ENCODE data around the gene IGFN1.

IGFN1 gene

DNA sequence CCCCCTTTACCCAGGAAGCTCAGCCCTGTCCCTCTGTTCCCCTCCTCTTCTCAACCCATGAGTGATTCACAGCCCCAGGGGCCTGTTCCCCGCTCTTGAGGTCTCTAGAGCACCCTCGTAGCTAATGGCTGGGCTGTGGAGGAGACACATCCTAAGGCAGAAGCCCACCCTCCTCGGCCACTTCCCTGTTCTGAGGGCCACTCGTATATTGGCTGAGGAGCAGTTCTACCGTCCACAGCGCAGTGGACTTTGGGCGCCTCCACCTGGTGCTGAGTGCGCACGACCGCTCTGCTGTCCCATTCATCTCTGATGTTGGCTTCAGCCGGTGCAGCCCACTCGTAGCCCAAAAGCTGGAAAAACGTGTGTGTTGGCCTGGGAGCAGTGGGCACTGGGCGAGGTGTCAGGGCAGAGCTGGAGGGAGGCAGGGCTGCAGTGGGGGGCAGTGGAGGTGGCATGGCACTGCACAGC lies 68.2 kb downstream of the IGFN1 start:
- Histone ChIP-seq H3K4me3 (no peak overlapping the region), H3K27ac (peak overlapping the region in 6 of 21 experiments; percentile 51 to 85 (median 79))

DNA sequence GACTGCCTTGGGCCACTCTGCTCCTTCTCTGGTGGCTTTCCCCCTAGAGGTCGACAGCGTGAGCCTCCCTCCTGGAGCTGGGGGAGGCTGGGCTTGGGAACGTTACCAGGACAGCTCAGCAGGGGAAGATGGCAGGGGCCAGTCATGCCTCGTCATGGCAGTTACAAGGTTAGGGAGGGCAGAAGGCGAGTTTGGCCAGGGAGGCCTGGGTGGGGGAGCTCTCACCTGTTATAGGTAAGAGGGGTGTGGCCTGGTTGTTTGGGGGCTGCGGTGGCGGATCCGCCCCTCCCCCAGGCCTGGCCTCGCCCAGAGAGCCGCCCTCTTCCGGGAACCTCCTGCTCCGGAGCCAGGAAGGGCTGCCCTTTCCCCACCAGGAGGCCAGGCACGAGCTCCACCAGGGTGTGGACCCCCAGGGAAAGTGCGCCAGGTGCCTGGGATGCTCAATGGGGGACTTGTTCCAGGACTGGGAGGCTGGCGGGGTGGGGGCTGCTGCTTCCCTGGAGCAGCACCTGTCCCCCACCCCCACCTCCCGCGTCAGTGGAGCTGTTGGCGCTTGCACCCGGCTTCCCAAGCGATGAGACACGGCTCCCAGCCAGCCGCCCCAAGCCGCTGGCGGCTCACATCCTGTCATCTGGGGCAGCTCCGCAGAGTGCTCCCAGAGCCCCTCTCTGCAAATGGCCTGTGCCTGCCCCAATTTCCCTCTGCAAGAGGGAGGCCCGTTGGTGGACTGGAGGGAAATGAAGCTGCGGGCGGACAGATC lies 69.0 kb downstream of the IGFN1 start:
- Histone ChIP-seq H3K27ac (peak overlapping the region in 20 of 21 experiments; percentile 3 to 85 (median 70)), H3K4me3 (peak overlapping the region in 4 of 7 experiments; percentile 0 to 8 (median 5))

DNA sequence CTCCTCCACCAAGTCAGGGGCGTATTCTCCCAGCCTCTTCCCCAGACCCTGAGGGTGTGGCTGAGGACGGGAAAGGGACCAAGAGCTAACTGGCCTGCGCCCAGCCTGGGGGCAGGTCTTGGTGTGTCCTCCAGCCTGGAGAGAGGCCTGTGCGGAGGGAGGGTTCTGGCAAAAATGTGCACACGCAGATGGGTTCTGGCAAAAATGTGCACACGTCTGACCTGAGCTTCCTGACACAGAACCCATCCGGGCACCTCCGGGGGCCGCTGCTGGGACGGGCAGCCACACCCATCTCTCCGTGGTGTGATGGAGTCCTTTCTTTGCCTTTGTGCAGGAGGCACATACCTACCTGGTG lies 69.6 kb downstream of the IGFN1 start:
- H3K27ac ChIP-seq, result peak overlapping the region in 18 of 21 experiments; percentile 8 to 85 (median 70)
- H3K4me3 ChIP-seq, result peak overlapping the region in 3 of 7 experiments; percentile 4 to 8 (median 6)

DNA sequence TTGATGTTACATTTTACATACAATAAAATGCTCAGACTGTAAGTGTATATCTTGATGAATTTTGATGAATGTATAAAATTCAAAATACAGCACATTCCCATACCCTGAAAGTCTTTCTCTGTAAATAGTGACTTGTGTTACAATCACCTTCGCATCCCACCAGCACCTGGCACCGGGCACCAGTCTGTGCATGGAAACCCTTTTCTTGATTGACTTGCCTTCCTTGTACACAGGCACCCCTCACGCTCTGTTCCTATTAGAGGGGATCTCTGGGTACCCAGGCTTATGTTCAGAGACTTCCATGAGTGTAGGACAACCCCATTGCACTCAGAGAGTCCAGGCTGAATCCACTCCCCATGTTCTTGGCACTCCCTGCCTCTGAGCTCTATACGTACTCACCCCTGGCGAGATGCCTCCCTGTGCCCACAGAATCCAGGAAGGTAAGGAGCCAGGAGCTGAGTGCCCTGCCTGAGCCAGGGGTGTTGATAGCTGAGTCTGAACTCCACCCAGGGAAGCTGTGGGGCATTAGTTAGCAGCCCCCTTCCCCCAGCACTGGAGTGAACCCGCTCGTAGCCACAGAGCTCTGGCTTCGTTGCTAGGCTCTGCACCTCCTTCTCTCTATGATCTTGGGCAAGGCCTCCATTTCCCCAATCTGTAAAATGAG lies 70.2 kb downstream of the IGFN1 start:
- Histone ChIP-seq H3K27ac (peak overlapping the region in 18 of 21 experiments; percentile 6 to 85 (median 70)), H3K4me3 (no peak overlapping the region)

DNA sequence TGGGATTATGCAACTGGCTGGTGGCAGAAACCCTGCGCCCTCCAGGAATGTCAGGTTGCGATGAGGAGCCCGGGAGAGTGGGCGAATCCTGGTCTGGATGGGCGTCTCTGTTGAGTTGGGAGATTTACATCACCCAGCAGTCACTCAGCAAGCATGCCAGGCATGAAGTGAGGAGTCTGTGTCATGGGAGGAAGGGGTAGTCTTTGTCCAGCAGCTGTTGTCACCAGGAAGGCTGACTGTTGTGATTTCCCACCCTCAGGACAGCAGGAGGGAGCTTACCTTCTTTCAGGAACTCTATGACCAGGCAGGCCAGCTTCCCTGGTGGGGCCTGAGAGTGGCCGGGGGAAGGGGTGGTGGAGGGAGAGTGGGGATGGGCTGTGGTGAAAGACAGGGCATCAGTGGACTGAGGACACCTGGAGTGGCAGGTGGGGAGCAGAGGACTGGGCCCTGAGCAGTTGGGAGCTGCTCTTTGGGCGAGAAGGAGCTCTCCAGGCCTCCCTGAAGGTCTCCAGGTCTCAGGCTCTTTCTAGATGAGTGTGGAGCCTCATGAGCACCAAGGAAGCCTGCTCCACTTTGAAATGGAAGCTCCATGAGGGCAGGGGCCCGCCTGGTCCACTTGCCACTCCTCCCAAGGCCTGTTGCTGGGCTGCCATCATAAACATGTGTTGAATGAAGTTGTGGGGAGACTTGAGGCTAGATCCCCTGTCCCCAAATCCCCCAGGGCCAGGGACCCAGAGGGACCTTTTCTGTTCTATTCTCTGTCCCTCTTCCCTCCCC lies 71.3 kb downstream of the IGFN1 start:
- Histone ChIP-seq H3K27ac (peak overlapping the region in 5 of 21 experiments; percentile 55 to 85 (median 70)), H3K4me3 (no peak overlapping the region)

DNA sequence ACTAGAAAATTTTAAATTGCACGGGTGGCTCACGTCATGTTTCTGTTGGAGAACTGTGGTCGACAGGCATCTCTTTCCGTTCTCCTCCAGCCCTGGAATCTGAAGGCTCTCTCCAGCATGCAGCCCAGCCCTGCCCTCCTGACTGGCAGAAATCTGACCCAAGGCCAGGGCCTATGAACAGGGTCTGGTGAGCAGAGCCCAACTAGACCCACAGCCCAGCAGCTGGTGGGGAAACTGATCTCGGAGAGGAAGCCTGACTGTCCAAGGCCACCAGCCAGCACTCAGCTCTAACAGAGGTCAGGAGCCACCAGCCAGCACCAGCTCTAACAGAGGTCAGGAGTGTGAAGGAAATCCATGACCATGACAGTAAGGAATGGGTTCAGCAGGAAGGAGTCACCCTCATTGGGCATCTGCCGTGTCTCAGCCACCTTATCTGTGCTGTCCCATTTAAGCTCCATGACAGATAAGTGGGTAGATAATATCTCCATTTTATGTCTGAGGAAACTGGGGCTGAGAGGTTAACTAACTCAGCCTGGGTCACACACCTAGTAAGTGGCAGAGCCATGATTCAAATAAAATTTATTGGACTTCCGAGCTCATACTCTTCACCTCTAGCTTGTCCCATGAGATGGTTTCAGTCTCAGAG lies 72.5 kb downstream of the IGFN1 start:
- H3K27ac ChIP-seq, result peak overlapping the region in 1 of 21 experiments; percentile 31
- H3K4me3 ChIP-seq, result no peak overlapping the region

DNA sequence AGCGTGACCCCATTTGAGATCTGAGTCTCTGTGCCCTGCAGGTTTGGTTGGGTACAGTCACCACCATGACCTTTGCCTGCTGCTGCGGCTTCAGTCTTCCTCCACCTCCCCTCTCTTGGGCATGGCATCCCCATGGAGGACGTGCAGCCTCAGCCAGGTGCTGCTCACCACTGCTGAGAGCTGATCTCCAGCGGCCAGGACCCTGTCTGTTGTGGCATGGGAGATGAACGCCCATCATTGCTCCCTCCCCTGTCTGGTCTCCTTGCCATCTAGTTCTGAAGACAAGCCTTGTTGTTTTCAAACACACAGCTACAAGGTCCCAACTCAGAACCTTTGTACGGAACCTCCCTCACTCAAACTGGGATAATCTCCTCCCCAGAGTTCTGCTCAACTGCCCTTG lies 73.4 kb downstream of the IGFN1 start:
- no peak overlapping the region for H3K27ac ChIP-seq
- no peak overlapping the region for H3K4me3 ChIP-seq

DNA sequence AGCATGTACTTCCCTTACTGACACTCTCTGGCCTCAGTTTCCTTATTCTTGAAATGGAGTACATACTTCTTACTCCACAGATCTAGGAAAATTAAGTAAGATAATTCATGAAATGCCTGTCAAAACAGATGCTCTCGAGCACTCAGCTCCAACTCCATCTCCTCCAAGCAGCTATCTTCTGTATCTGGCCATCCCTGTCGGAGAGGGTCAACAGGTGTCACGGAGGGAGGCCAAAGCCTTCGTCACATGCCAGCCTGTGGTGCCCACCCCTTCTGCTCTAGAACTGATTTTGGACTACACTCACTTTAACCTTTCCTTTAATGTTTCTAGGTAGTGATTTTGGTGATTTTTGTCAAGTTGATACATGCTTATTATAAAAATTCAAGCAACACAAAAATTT lies 73.9 kb downstream of the IGFN1 start:
- Histone ChIP-seq H3K4me3 (no peak overlapping the region), H3K27ac (no peak overlapping the region)

DNA sequence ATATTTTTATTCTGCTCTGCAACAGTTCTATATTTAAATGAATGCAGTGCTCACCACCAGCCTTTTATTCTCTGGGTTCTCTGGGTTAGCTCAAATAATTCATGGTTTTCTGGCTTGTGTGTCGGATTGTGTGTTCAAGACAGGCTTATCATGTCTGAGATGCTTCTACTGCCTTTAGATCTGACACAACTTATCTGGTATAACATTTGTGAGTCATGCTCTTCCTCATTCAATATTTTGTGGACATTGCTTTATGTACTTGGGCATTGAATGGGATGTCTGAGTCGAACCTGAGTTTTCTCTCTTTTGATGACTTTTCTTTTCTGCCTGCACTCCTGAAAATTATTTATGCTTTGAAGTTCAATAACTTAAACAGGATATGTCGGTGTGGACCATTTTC lies 75.1 kb downstream of the IGFN1 start:
- Histone ChIP-seq H3K4me3 (no peak overlapping the region), H3K27ac (peak overlapping the region in 5 of 21 experiments; percentile 14 to 85 (median 41))

DNA sequence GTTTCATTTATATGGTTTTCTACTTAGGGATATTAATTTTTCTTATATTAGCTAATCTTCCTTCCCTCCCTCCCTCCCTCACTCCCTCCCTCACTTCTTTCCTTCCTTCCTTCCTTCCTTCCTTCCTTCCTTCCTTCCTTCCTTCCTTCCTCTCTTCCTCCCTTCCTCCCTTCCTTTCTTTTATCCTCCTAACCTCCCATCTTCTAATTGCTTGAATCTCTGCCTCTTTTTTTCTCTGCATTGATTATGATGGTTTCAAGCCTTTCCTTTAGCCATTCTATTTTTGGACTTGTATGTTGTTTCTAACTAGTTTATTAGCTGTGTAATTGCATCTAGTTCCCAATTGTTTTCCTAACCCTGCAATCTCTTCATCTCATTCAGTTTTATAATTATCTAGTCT lies 75.7 kb downstream of the IGFN1 start:
- no peak overlapping the region for H3K4me3 ChIP-seq
- peak overlapping the region in 13 of 21 experiments; percentile 23 to 85 (median 61) for H3K27ac ChIP-seq

DNA sequence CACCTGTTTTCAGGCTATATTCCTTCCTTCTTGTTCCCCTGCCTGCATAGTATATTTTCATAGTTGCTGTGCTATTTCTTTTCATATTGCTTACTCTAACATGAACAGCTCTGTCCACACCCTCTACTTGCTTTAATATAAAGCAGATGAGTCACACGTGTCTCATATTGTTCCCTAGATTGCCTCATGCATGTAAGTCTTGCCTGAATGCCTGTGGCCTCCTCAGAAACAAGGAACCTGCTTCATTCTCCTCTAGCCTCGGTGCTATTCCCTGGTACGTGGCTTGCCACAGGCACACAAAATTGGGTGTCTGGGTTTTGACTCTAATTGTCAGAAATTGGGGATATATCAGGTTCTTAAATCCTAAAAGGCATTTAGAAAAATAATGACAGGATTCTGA lies 76.2 kb downstream of the IGFN1 start:
- Histone ChIP-seq H3K4me3 (no peak overlapping the region), H3K27ac (peak overlapping the region in 19 of 21 experiments; percentile 24 to 85 (median 50))

DNA sequence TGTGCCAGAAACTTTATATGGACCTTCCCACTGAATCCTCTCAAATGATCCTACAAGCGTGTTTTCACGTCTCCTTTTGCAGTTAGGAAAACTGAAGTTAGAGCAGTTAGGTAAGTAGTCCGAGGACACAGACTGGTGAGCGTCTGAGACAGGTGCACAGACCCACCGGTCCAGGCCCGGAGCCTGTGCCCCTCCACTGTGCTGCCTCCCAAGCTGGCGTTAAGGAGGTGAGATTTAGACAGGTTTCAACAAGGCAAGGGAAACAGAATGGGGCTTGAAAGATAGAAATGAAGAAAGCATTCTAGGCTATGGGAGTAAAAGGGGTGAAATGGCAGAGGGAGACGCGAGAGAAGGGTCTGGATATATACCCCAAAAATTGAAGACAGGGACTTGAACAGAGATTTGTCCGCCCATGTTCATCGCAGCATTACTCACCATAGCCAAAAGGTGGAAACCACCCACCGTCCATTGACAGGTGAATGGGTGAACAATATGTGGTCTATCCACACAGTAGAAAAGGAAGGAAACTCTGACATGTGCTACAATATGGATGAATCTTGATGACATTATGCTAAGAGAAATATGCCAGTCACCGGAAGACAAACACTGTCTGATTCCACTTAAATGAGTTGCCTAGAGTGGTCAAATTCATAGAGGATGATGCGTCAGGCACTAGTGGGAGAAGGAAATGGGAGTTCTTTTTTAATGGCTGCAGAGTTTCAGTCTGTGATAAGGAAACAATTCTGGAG lies 77.0 kb downstream of the IGFN1 start:
- Histone ChIP-seq H3K27ac (peak overlapping the region in 18 of 21 experiments; percentile 21 to 85 (median 56)), H3K4me3 (no peak overlapping the region)

DNA sequence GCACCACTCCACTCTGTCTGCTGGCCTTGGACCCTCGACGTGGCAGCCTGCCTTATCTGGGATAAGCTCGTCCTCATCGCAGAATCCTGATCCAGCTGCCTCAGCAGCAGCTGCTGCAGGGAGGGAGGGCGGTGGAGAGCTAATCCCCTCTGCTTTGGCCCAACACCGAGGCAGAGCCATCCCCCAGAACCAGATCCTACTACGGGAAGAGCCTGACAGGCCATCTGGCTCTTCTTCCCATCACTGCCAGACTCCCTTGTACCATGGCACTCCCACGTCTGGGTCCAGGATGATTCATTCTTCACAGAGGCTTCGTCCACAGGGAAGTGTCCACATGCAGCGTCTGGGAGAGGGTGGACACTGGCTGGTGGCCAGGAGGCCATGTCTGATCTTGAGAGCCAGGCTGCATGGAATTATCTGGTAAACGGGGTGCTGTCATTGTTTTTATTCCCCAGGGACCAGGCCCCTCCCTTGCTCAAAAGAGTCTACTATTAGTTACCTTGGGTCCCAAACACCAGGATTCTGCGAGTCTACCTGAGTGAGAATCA lies 78.1 kb downstream of the IGFN1 start:
- peak overlapping the region in 20 of 21 experiments; percentile 8 to 85 (median 58) for H3K27ac ChIP-seq
- H3K4me3 ChIP-seq, result no peak overlapping the region

DNA sequence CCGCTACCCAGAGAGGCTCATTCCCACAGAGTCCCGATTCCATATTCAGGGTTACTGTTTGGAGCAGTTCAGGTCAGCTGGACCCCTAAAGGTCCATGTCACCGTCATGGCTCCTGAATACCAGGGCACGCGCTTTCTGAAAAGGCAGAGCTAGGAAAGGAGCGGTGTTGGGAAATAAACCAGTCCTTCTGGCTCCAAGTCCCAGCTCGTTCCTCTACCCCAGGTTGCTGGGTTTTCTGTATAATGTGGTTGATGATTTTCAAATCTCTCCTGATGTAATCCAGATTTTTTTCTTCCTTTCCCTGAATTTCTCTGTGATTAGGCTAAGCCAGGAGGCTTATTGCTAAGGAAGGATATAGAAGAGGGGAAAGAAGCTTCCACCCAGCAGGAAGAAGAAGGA lies 78.7 kb downstream of the IGFN1 start:
- H3K27ac ChIP-seq, result peak overlapping the region in 20 of 21 experiments; percentile 7 to 85 (median 58)
- no peak overlapping the region for H3K4me3 ChIP-seq

DNA sequence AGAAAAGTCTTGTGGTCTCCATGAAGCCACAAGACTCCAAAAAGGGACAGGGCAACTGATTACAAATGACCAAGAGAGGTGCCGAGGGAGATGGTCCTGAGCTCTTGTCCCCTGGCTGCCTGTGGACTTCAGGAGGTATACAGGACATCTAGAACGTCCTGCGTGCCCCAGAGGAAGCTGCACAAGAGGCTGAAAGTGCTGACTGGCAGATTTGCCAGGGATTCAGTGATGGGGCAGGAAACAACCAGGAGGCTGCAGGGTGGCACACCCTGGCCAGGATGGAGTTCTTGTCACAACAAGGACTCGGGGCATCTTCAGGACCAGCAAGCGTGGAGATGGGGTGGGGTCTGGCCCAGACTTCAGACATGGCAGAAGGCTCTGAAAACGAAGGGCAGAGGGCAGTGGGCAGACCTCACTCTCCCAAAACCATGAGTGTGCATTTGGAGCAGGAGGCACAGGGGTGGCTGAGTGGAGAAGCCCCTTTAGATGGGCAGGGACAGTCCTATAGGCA lies 79.3 kb downstream of the IGFN1 start:
- Histone ChIP-seq H3K27ac (peak overlapping the region in 18 of 21 experiments; percentile 7 to 85 (median 60)), H3K4me3 (no peak overlapping the region)

DNA sequence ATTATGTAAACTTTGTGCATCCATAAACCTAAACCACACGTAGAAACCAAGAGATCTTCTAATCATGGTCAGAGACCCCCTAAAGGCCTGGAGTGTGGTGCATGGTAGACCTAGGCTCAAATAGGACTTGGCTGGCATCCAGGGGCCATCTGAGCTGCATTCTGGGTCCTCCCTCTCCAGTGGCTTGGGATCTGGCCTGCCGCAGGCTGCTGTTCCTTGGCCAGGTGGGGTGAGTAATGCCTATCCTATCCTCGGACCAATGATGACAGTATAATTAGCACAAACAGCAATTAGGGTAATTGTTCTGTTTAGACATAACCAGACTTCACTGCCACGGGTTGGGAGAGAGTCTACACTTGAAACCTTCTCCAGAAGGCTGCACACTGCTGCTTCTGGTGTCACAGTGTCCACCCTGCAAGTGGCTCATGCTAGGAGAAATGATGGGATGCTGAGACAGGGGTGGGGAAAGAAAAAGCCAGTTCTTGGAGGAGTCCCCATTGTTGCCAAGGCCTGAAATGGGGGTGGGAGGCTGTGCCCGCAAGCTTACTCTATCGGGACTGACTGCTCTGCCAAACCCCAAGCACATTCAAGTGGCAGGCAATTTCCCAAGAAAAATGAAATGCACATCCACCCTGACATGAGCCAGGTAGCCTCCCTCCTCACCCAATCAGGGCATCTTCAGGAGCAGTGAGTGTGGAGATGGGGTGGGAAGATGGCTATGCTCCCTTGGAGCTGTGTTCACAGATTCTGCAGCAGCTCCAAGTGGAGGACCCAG lies 80.2 kb downstream of the IGFN1 start:
- peak overlapping the region in 7 of 21 experiments; percentile 3 to 78 (median 59) for H3K27ac ChIP-seq
- no peak overlapping the region for H3K4me3 ChIP-seq

DNA sequence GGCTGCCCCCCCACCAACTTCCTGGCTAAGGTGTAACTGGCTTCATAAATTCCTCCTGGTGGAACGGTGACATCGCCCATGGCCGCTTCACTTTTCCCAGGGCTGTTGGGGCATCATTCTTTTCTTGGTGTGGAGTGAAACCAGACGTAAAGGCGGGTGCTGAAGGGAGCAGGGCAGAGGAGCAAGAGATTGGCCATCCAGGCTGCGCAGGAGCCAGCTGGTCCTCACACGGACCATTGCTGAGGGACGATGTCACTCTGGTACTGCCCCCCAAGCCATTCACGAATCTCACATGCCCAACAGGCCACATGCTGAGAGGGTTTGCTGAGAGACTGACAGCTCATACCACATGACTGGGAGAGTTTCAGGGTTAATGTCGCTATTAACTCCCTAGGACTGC lies 82.2 kb downstream of the IGFN1 start:
- Histone ChIP-seq H3K27ac (no peak overlapping the region), H3K4me3 (no peak overlapping the region)

Data from skin epidermis (tissue), 12 donors.